ENCODE results near the gene RANBP10. TPM values are rescaled to one million over a fixed set of nuclear protein-coding genes. Genes with fewer than 3 reads are reported as not detected.

RANBP10 gene
- total and polyA plus RNA-seq, 8 donors: 16.8 to 45.8 (median 34.5) TPM

- TF ChIP-seq, protein P1, sequence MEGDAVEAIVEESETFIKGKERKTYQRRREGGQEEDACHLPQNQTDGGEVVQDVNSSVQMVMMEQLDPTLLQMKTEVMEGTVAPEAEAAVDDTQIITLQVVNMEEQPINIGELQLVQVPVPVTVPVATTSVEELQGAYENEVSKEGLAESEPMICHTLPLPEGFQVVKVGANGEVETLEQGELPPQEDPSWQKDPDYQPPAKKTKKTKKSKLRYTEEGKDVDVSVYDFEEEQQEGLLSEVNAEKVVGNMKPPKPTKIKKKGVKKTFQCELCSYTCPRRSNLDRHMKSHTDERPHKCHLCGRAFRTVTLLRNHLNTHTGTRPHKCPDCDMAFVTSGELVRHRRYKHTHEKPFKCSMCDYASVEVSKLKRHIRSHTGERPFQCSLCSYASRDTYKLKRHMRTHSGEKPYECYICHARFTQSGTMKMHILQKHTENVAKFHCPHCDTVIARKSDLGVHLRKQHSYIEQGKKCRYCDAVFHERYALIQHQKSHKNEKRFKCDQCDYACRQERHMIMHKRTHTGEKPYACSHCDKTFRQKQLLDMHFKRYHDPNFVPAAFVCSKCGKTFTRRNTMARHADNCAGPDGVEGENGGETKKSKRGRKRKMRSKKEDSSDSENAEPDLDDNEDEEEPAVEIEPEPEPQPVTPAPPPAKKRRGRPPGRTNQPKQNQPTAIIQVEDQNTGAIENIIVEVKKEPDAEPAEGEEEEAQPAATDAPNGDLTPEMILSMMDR (IDR thresholded peaks at IDR 0.05): no peak
- ATAC-seq (no peak), DNase-seq (no peak)
- Histone ChIP-seq H3K4me1 (peaks cover 0 to 23% of the 10 kb centered on the region in 2 donors), H3K27me3 (no peaks in the 10 kb centered on the region), H3K27ac (no peak overlapping the region), H3K4me3 (no peak overlapping the region), H3K9me3 (no peaks in the 10 kb centered on the region), H3K36me3 (no peaks in the 10 kb centered on the region)
- intact Hi-C loops (cut with DNase I): no loop called here
These were observed 95.8 kb downstream of the RANBP10 start for GRCh38 chr16:67710607-67711006.

DNA sequence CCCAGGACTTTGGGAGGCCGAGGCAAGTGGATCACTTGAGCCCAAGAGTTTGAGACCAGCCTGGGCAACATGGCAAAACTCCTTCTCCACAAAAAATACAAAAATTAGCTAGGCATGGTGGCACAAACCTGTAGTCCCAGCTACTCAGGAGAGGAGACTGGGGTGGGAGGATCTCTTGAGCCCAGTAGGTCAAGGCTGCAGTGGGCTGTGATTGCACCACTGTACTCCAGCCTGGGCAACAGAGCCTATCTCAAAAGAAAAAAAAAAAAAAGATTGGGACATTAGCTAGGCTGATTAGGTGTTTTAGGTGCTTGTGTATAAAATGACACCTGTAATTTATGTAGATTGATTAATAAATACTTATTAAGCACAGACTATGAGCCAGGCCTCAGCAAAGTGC is 97.3 kb downstream of the RANBP10 start:
- no peak for DNase-seq
- TF ChIP-seq, protein P1 (IDR thresholded peaks at IDR 0.05): no peak

GRCh38 chr16:67708368-67708771 is 98.0 kb downstream of the RANBP10 start:
- Histone ChIP-seq H3K9me3 (no peaks in the 10 kb centered on the region), H3K36me3 (no peaks in the 10 kb centered on the region), H3K27me3 (no peaks in the 10 kb centered on the region), H3K27ac (no peak overlapping the region), H3K4me1 (peaks cover 0 to 9% of the 10 kb centered on the region in 2 donors), H3K4me3 (no peak overlapping the region)
- ATAC-seq (peak; percentile 66), DNase-seq (no peak)
- TF ChIP-seq, protein P1 (IDR thresholded peaks at IDR 0.05): no peak
- intact Hi-C loops (cut with DNase I): no loop called here

More for the DNA sequence above, 97.3 kb downstream of the RANBP10 start:
- Histone ChIP-seq H3K27me3 (no peaks in the 10 kb centered on the region), H3K4me3 (no peak overlapping the region), H3K4me1 (peaks cover 0 to 11% of the 10 kb centered on the region in 2 donors), H3K36me3 (no peaks in the 10 kb centered on the region), H3K9me3 (no peaks in the 10 kb centered on the region), H3K27ac (no peak overlapping the region)
- intact Hi-C loops (cut with DNase I): no loop called here
- ATAC-seq: no peak

GRCh38 chr16:67707790-67708189 is 98.6 kb downstream of the RANBP10 start:
- Histone ChIP-seq H3K27me3 (no peaks in the 10 kb centered on the region), H3K27ac (no peak overlapping the region), H3K36me3 (no peaks in the 10 kb centered on the region), H3K9me3 (no peaks in the 10 kb centered on the region), H3K4me1 (peaks cover 0 to 5% of the 10 kb centered on the region in 2 donors), H3K4me3 (no peak overlapping the region)
- TF ChIP-seq, protein P1 (IDR thresholded peaks at IDR 0.05): no peak
- intact Hi-C loops (cut with DNase I): no loop called here
- no peak for ATAC-seq
- DNase-seq: no peak

DNA sequence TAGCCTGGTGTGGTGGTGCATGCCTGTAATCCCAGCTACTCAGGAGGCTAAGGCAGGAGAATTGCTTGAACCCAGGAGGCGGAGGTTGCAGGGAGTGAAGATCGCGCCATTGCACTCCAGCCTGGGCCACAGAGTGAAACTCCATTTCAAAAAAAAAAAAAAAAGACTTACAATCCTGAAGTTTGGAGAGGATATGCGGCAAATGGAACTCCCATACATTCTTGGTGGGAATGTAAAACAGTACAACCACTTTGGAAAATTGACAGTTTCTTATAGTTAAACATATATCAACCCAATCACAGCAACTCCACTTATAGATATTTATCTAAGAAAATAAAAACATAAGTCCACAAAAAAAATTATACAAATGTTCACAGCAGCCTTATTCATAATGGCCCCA is 99.2 kb downstream of the RANBP10 start:
- H3K4me1 ChIP-seq: peaks cover 0 to 5% of the 10 kb centered on the region in 2 donors
- no peaks in the 10 kb centered on the region for H3K9me3 ChIP-seq
- DNase-seq (no peak), ATAC-seq (no peak)
- H3K27ac ChIP-seq: no peak overlapping the region
- H3K4me3 ChIP-seq: no peak overlapping the region
- no peaks in the 10 kb centered on the region for H3K27me3 ChIP-seq
- TF ChIP-seq, protein P1 (IDR thresholded peaks at IDR 0.05): no peak
- intact Hi-C loops (cut with DNase I): no loop called here
- no peaks in the 10 kb centered on the region for H3K36me3 ChIP-seq
